Measurements from ENCODE around the gene CARD11. TPM values are rescaled to one million over a fixed set of nuclear protein-coding genes. Genes with fewer than 3 reads are reported as not detected.

CARD11 gene
- polyA plus RNA-seq, 1 experiment = 1.2 TPM

- POLR2A ChIA-PET = no interaction called here
- DNase-seq (ENCODE audit: low read depth, low spot score) = no peak
- CTCF ChIA-PET = no interaction called here
- Histone ChIP-seq H3K9me3 (ENCODE audit: control insufficient read depth, insufficient read depth, low read length) (no peaks in the 10 kb centered on the region; the same call in 1 of the 2 replicates), H3K27ac (ENCODE audit: low read depth, low read length) (no peak overlapping the region), H3K4me3 (ENCODE audit: low read depth, low read length) (no peak overlapping the region), H3K27me3 (ENCODE audit: control insufficient read depth, insufficient read depth, low read length) (no peaks in the 10 kb centered on the region)
- no peak for TF ChIP-seq CTCF (IDR thresholded peaks at IDR 0.05; ENCODE audit: low read depth, low read length)
Measured at GRCh38 chr7:3083350-3083749, 39.7 kb upstream of the CARD11 start.

- CTCF ChIA-PET = no interaction called here
- no peaks in the 10 kb centered on the region for H3K27me3 ChIP-seq (ENCODE audit: control insufficient read depth, insufficient read depth, low read length)
- TF ChIP-seq CTCF (IDR thresholded peaks at IDR 0.05; ENCODE audit: low read depth, low read length) = no peak
- POLR2A ChIA-PET = no interaction called here
- H3K4me3 ChIP-seq (ENCODE audit: low read depth, low read length) = no peak overlapping the region
- no peak for DNase-seq (ENCODE audit: low read depth, low spot score)
- H3K9me3 ChIP-seq (ENCODE audit: control insufficient read depth, insufficient read depth, low read length) = no peaks in the 10 kb centered on the region; the same call in 1 of the 2 replicates
- H3K27ac ChIP-seq (ENCODE audit: low read depth, low read length) = no peak overlapping the region
Measured at GRCh38 chr7:3082831-3083230, 39.2 kb upstream of the CARD11 start.

DNA sequence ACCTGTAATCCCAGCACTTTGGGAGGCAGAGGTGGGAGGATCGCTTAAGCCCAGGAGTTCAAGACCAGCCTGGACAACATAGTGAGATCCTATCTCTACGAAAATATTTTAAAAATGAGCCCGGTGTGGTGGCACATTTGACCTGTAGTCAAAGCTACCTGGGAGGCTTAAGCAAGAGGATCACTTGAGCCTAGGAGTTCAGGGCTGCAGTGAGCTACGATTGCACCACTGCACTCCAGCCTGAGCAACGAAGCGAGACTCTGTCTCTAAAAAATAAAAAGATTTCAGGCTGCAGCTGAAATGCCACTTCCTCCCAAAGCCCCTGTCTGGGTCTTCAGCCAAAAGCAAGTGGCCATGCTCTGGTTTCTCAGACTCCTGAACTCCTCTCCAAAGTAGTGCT lies 38.7 kb upstream of the CARD11 start:
- no peaks in the 10 kb centered on the region for H3K27me3 ChIP-seq (ENCODE audit: control insufficient read depth, insufficient read depth, low read length)
- CTCF ChIA-PET = no interaction called here
- H3K4me3 ChIP-seq (ENCODE audit: low read depth, low read length) = no peak overlapping the region
- H3K27ac ChIP-seq (ENCODE audit: low read depth, low read length) = no peak overlapping the region
- no peak for DNase-seq (ENCODE audit: low read depth, low spot score)
- POLR2A ChIA-PET = no interaction called here
- TF ChIP-seq CTCF (IDR thresholded peaks at IDR 0.05; ENCODE audit: low read depth, low read length) = no peak
- peaks cover 4% of the 10 kb centered on the region; the same call in 1 of the 2 replicates for H3K9me3 ChIP-seq (ENCODE audit: control insufficient read depth, insufficient read depth, low read length)

- H3K27ac ChIP-seq (ENCODE audit: low read depth, low read length) = no peak overlapping the region
- no peak for TF ChIP-seq CTCF (IDR thresholded peaks at IDR 0.05; ENCODE audit: low read depth, low read length)
- DNase-seq (ENCODE audit: low read depth, low spot score) = no peak
- POLR2A ChIA-PET = no interaction called here
- no peak overlapping the region for H3K4me3 ChIP-seq (ENCODE audit: low read depth, low read length)
- CTCF ChIA-PET = no interaction called here
- peaks cover 9% of the 10 kb centered on the region for H3K9me3 ChIP-seq (ENCODE audit: control insufficient read depth, insufficient read depth, low read length)
- H3K27me3 ChIP-seq (ENCODE audit: control insufficient read depth, insufficient read depth, low read length) = no peaks in the 10 kb centered on the region
Measured at GRCh38 chr7:3080106-3080505, 36.4 kb upstream of the CARD11 start.

- Histone ChIP-seq H3K9me3 (ENCODE audit: control insufficient read depth, insufficient read depth, low read length) (peaks cover 9% of the 10 kb centered on the region), H3K4me3 (ENCODE audit: low read depth, low read length) (no peak overlapping the region), H3K27me3 (ENCODE audit: control insufficient read depth, insufficient read depth, low read length) (no peaks in the 10 kb centered on the region), H3K27ac (ENCODE audit: low read depth, low read length) (no peak overlapping the region)
- no peak for DNase-seq (ENCODE audit: low read depth, low spot score)
- ChIA-PET CTCF (no interaction called here), POLR2A (no interaction called here)
- no peak for TF ChIP-seq CTCF (IDR thresholded peaks at IDR 0.05; ENCODE audit: low read depth, low read length)
Measured at GRCh38 chr7:3078514-3078913, 34.8 kb upstream of the CARD11 start.
